ENCODE results near the gene MEGF10.

MEGF10 gene

DNA sequence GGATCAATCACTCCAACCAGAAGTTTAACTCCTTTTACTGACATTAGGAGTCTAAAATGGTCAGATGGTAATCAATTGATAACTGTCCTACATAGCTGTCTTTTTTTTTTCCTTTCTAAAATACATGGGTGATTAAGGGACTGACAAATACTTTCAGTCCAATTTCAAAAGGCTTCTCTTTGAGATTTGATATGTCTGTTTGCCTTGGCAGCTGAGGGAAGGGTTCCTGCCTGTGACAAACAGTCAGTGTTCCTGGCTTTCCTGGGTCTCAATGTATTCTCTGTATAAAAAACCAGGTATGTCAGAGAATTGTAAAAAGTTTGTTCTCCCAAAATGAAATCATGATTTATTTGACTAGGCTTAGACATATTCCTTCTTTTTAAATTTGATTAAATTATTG lies 84.5 kb downstream of the MEGF10 start:
- no peak for DNase-seq

DNA sequence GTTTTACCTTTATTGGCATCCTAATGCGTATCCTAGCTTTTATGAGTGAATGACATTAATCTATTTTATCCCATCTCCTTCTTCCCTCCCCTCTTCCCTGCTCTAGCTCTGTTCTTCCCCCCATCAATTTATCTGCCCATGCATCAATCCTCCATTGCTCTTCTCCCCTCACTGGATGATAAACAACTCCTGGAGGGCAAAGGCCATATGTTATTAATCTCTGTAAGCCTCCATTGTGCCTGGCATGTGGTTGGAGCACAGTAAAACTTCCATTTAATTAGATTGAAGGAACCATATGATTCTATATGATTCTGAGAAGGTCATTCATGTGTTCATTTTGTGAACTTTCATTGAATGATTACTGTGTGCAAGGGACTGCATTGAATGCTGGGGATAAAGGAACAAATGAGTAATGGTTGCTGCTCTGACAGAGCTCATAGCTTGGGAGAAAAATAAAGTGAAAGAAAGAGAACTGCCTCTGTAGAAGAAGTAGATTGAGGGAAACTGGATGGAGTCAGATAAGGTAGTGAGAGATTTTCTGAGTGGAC lies 85.0 kb downstream of the MEGF10 start:
- no peak for DNase-seq

DNA sequence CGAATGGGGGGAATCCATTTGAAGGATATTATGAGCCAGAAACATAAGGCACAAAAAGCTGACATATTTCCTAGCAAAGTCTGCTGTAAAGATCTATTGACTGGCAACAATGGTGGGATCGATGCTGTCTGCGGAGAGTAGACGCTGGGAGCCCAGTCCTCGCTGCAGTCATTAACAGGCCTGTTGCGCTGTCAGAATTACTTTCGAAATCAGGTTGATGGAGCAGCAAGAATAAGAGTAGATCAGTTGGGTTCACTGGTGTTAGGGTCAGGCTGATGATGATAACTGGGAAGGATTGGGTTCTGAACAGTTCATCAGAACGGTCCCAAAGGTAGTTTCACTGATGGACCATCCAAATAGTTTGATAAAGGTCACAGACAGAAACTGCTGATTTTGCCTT lies 87.1 kb downstream of the MEGF10 start:
- no peak for DNase-seq

DNA sequence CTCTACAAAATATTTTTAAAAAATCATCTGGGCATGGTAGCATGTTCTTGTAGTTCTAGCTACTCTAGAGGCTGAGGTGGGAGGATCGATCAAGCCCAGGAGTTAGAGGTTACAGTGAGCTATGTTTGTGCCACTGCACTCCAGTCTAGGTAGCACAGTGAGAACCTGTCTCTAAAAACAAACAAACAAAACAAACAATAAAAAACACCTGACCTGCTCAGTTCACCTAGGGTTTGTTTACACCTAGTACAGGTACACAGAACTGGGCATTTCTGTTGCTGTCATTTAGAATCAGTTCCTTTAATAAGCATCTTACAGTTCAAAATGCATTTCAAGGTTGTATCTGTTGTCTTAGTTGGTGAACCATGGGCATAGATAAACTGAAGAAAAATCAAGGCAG lies 95.3 kb downstream of the MEGF10 start:
- no peak for DNase-seq

DNA sequence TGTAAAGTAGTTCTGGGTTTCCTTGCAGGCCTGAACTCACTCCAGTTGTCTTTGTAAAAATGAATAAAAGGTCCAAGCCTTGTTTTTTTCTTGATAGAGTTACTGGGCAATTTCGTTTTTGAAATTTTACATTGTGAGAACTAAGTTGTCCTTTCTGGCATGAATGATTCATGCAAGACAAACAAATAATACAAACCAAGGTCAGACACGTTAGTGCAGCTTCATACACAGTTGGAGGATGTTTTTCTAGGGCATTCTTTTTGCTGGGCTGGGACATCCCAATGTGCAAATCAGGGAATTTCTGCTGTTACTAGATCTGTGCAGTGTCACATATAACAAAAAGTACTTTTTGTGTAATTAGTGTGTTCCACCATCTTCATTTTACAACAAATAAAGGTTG lies 96.0 kb downstream of the MEGF10 start:
- DNase-seq = no peak

DNA sequence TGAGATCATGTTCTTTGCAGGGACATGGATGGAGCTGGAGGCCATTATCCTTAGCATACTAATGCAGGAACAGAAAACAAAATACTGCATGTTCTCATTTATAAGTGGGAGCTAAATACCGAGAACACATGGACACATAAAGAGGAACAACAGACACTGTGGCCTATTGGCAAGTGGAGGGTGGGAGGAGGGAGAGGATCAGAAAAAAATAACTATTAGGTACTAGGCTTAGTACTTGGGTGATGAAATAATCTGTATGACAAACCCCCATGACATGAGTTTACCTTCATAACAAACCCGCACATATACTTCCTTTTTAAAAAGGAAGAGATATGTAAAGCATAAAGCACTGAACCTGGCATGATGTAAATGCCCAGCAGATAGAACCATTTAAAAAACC lies 99.0 kb downstream of the MEGF10 start:
- DNase-seq = no peak

DNA sequence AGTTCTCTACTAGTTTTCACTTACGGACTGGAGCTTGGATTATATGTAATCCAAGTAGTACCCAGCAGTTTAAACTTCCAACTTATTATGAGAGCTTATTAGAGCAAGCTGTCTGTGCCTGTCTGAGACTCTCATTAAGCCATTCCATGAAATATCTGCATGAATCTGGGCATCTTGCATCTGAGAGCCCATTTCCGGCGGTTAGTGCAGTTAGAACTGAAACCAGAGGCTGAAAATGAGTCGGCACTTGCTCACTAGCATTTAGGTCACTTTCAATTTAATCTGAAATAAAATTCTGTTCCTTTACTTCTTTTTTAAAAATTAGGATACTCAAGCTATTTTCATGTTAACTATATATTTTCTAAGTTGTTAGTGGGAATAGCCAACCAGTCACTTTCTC lies 102.2 kb downstream of the MEGF10 start:
- DNase-seq = no peak

DNA sequence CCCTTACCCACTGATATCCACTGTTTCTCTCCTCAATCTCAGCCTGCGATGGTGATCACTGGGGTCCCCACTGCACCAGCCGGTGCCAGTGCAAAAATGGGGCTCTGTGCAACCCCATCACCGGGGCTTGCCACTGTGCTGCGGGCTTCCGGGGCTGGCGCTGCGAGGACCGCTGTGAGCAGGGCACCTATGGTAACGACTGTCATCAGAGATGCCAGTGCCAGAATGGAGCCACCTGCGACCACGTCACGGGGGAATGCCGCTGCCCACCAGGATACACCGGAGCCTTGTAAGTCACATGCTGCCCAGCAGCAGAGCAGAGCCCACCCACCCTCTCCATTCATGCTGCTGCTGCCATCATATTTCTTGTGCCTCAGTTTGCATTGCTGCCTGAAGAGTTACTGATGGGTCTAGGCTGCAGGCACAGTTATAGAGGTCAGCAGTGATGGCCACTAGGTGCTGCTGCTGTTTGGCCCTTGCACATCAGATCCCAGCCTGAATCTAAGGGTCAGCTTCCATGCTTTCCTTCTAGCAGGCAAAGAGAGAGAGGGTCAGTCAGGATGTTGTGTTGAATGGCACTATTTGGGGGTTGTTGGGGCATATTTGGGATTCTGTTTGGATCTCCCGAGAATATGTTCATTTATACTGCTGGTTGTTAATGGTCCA lies 106.0 kb downstream of the MEGF10 start:
- no peak for DNase-seq

DNA sequence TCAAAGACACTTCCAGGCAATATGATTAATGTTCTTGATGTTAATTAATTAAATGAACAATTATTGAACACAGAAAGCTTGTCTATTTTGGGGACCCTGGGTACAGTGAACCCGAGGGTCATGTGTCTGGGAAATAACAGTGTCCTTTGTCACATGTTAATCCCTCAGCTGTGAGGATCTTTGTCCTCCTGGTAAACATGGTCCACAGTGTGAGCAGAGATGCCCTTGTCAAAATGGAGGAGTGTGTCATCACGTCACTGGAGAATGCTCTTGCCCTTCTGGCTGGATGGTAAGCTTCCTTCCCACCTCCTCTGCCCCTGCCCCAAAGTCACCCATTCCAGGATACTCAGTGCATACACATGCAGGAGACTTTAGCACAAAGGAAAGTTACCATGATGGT lies 107.9 kb downstream of the MEGF10 start:
- DNase-seq = no peak

DNA sequence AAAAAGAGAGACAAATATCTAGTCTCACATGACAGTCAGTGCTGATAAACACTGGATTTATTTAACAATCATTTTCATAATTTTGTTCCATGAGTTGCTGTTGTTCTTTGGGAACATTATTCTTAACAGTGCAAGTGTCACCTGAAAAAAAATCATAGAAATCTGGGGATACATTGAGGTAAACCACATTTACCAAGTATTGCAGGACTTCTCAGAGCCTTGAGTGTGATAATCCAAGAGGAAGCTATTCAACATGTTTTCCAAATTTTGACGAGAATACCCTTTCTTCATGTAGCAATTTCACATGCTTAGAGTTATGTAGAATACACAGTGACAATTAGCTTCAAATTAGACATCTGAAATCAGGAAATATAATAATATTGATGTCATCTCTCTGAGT lies 108.5 kb downstream of the MEGF10 start:
- no peak for DNase-seq

DNA sequence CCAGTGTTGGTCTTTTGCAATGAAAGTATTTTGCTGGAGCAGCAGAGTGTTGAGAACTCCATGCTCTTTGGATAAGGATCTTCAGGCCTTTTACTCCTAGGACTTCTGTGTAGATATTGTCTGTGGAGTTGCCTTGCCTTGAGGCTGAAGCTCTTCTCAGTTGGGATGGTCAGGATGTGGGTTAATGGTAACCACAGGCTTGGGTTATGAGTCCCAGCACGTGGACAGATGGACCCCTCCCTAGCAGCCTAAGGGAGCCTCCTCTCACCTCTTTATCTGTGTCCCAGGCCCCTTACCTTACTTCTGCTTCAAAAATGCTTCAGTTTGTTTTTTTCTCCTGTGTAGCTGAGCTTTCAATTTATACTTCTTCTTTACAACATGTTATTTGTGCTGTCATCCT lies 109.9 kb downstream of the MEGF10 start:
- no peak for DNase-seq

DNA sequence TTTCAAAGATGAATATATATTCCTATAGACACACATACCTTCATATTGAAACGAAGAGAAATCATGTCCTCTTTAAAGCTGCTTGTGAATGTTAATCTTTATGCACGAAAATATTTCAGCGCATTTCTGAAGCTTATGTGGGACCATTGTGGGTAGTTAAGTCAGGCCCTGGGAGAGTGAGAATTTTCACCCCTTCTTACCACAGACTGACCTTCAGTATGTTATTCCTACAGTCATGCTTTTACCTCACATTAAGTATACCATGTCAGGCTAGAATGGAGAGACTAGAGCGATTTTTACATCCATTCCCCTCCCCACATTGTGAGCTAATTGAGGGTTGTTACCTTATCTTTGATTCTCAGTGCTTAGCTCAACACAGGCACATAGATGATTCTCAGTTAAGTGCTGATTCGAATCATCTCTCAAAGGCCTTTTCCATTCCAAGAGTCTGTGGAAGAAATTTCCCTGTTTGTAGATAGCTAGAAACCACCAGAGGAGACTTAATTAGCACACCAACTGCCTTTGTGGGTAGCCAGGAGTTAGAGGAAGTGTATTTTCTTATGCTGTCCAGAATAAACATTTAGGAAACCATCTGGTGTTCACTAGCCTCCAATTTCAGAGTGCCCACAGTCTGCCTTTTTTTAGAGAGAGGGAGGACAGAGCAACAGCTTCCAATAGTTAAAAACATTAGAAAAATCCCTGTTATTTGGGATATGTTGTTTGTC lies 110.5 kb downstream of the MEGF10 start:
- DNase-seq = no peak

DNA sequence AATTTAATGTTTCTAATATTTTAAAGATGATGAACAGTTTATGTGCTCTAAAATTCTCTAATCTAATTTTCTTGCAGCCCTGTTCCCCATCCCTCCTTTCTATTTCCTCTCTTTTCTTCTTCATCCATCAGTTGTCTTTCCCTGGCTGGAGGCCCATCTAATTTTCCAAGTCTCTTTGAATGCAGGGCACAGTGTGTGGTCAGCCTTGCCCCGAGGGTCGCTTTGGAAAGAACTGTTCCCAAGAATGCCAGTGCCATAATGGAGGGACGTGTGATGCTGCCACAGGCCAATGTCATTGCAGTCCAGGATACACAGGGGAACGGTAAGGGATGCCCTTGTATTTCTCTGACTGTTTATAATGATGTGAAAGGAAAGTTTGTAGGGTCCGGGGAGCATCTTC lies 111.8 kb downstream of the MEGF10 start:
- DNase-seq = no peak

DNA sequence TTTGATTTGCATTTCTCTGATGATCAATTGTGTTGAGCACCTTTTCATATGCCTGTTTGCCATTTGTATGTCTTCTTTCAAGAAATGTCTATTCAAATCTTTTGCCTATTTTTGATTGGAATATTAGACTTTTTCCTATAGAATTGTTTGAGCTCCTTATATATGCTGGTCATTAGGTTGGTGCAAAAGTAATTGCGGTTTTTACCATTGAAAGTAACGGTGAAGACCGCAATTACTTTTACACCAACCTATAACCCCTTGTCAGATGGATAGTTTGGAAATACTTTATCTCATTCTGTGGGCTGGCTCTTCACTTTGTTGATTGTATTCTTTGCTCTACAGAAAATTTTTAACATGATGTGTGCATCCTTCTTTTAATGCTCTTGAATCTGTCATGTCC lies 113.6 kb downstream of the MEGF10 start:
- no peak for DNase-seq

DNA sequence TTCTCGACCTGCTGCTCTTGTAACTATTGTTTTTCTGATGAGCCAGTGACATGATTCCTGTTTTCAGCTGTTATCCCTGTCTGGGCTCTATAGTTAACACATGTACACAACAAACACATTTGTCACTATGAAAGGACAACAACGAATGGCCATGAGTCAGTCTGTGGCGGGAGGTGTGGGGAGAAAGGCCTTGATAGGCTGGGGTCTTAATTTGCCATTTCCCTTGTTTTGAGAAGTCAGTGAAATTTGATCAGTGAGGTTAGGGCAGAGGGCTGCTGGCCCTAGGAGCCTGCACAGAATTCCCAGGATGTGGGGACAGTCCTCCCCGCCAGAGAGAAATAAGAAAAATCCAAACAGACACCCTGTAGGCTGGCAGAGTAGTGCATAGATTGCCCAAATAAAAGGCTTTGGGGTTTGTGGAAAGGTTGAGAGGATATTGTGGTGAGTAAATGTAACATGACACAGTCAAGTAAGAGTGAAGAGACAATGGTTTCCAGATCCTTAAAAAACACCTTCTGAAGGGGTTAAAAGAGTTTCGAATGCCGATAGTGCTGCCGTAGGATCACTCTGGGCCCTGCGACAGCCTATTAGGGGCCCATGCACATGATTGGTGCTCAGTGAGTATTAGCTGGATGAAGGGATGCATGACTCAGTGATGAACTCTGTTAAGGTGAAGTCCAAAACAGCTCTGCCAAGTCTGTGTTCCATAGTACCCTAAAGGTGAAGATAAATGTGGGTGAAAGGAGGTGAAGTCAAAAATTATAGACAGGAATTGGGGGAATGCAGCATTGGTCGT lies 115.9 kb downstream of the MEGF10 start:
- DNase-seq = no peak

DNA sequence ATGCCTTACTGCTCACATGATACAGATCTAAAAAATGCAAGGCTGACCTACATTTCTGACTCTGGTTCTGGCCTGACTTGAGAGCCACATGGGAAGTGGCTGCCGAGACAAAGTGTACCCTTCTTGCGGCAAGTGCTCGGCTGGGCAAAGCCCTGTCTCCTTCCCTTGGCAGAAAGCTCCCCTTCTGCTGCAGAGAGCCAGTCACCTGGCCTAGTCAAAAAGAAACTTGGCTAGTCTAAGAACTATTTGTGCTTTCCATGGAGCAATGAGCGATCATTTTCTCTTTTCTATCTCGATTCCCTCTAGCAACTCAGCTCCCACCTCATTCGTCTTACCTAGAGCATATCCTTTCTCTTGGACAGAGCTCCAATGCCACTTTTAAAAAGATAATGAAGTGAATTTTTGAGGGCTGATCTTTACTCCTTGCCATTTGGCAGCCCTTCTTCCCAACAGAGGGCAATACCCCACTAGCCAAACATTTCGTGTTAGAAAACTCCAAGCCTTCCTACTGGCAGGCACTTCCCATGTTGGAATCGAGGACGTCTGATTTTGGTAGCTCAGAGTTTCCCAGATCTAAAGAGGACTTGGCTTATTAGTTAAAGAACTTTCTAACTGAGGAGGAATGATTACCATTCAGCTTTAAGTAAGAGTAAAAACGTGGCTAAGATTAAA lies 118.8 kb downstream of the MEGF10 start:
- DNase-seq = no peak

DNA sequence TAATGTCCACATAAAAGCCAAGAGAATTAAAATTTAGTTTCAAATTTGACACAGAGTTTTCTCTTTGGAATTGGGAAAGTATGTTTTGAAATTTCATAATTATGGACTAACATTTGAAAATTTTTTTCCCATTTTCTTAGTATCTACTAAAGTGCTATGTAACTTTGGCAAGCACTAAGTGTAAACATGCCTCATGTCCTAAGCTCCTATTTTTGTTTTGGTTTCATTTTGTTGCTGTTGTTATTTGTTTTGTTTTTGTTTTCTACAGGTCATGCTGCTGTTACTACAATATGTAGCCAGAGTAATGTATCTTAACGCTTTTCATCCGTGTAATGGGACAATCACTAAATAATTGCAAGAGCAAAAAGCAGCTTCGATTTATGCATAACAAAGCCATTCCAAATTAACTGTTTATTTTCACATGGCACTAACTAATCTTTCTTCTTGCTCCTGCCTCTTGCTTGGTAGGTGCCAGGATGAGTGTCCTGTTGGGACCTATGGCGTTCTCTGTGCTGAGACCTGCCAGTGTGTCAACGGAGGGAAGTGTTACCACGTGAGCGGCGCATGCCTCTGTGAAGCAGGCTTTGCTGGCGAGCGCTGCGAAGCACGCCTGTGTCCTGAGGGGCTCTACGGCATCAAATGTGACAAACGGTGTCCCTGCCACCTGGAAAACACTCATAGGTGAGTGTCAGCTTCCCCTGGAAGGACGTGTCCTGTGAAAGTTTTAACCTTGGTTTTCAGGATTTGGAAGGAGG lies 119.5 kb downstream of the MEGF10 start:
- DNase-seq = no peak

DNA sequence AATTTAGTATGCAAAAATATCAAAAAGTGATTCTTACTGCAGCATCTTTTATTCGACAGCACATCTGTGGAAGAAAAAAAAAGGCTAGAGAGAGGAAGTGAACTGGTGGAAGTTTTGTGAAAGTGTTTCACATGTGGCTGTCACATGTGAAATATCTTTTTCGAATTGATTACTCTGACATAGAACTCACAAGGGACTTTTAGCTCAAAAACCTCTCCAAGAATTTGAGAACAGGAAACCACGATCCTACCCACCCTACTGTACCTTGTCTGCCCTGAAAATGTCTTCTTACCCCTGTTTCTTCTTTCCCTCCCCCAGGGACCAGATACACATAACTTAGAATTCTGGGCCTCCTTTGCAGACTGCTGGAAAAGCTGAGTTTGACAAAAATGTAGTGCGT lies 120.4 kb downstream of the MEGF10 start:
- no peak for DNase-seq

DNA sequence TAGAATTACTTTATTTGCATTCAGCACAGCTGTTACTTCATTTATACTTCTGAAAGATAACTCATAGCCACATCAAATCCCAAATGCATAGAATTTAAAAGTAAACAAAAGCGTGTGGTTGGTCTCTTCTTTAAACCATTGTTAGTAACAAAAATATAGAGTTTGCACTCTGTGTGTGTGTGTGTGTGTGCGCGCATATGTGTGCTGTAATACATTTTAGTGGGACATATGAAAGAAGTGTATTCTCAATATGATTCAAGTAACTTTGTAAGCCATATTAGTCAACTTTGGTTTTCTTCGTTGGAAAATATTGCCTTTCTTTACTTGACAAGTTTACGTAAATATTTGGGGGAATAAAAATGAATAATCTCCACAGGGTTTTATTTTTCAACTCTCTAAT lies 120.8 kb downstream of the MEGF10 start:
- no peak for DNase-seq

DNA sequence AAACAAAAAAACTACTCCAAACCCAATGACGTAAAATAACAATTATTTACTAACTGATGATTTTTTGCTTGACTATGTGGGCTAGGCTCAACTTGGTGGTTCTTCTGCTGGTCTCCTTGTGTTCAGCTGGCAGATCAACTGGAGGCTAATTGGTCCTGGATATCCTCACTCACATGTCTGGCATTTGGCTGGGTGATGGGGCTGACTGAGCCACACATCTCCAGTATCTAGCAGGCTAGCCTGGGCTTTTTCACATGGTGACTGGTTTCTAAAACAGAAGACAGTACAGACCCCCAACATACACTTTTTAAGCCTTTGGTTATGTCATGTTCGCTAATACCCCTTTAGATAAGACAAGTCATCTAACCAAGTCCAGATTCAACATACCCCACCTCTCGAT lies 122.1 kb downstream of the MEGF10 start:
- no peak for DNase-seq

DNA sequence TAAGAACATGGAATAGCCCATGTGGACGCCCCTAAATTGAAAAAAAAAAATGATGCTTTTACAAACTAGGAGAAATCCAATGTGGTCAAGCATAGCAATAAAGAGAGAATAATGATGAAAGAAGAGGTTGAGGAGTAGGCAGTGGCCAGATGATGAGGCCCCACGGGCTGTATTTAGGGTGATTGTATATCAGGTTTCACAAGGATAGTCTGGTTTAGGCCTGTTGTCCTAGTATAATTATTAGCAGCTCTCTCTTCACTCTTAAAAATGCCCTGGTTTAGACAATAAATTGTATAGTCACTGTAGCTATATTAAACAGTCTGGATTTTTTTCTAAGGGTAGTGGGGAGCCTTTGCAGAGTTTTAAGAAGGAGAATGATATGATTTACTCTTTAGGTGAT lies 124.4 kb downstream of the MEGF10 start:
- no peak for DNase-seq

DNA sequence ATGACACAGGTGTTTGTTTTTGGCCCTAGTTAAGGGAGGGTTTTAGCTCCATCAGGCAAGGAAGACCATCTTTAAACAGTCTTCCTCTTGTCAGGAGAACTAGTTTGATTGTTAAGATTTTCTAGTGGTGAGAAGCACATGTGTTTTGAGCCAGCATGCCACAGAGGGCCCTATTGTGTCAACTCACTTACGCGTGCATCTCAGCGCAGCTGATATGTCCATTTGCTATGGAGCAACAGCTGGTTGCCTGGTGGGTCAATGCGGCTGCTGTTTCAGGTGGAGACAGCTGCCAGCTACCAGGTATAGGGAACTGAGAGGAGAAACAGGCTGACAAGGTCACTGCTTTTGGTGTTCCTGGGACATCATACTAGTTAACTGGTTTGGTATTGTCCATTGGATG lies 126.3 kb downstream of the MEGF10 start:
- DNase-seq = no peak

DNA sequence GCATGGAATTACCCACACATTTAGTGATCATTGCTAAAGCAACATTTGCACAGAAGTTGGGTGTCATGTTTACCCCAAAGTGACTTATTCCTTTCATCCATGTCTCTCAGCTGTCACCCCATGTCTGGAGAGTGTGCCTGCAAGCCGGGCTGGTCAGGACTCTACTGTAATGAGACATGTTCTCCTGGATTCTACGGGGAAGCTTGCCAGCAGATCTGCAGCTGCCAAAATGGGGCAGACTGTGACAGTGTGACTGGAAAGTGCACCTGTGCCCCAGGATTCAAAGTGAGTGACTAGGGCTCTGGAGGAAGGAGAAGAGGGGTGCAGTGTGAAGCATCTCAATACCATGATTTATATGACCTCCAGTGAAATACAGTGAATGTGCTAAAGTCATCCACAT lies 126.9 kb downstream of the MEGF10 start:
- no peak for DNase-seq
